ENCODE measurements around the gene NTRK3.

Gene NTRK3

DNA sequence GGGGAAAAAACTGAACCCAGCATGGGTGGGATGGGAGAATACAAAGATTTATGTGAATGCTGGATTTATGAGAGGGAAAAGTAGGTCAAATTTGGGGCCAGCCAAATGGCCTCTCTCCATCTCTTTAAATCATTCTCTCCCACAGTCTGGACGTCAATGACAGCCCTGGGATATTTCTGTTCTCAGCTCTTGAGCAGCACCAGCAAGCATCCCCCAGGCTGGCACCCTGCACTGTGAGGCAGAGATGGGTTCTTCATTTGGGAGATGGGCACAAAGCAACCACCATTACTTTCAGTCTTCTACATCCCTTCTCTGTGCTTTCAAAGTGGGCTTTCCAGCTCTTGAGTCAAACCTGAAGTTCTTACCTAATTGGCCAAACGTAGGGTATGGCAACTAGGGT is 321.0 kb downstream of the NTRK3 start:
- TF ChIP-seq CTCF (conservative IDR thresholded peaks at IDR 0.05; ENCODE audit: low read length) (no peak), EZH2phosphoT487 (IDR thresholded peaks at IDR 0.05; ENCODE audit: borderline replicate concordance) (no peak)
- no peaks in the 10 kb centered on the region for H3F3A ChIP-seq (ENCODE audit: low read depth)

DNA sequence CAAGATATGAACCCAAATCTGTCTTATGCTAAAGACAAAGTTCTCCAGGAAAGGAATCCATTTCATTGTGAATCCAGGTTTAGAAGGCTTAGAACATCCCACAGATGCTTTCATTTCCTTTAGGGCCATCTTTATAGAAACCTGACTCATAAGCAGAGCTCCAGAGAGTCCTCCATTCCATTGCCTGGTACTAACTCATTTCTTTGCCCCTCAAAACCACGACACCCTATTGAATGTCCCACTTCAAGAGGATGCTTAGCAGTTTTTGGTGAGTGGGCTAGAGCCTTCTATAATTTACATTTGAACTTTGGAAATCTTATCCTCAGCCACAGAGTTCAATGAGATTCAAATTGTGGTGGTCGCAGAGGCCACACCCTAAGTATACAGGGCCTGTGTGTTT is 325.0 kb downstream of the NTRK3 start:
- H3K4me3 ChIP-seq (ENCODE audit: low read length, poor library complexity, severe bottlenecking): no peak overlapping the region
- no peaks in the 10 kb centered on the region for H3F3A ChIP-seq (ENCODE audit: low read depth)
- no peaks in the 10 kb centered on the region for H4K20me1 ChIP-seq (ENCODE audit: insufficient read depth, low read length, poor library complexity, severe bottlenecking)
- H3K4me2 ChIP-seq (ENCODE audit: low read depth, low read length, poor library complexity, severe bottlenecking): no peak overlapping the region
- no peaks in the 10 kb centered on the region for H3K9me2 ChIP-seq (replicated peaks; ENCODE audit: low read depth, low read length)
- no peaks in the 10 kb centered on the region for H3K79me2 ChIP-seq (ENCODE audit: insufficient read depth, low read length)
- H3K27me3 ChIP-seq (ENCODE audit: insufficient read depth, low read length, poor library complexity, severe bottlenecking): no peaks in the 10 kb centered on the region
- H3K36me3 ChIP-seq (ENCODE audit: insufficient read depth, low read length): no peaks in the 10 kb centered on the region
- H3K9me3 ChIP-seq (ENCODE audit: insufficient read depth, low read depth, low read length): no peaks in the 10 kb centered on the region
- no peak for TF ChIP-seq EZH2phosphoT487 (IDR thresholded peaks at IDR 0.05; ENCODE audit: borderline replicate concordance)
- H3K9ac ChIP-seq (ENCODE audit: low read depth, low read length, poor library complexity, severe bottlenecking): no peak overlapping the region
- no peaks in the 10 kb centered on the region for H3K4me1 ChIP-seq (ENCODE audit: insufficient read depth, low read length, poor library complexity, severe bottlenecking)
- no peak overlapping the region for H2AFZ ChIP-seq (ENCODE audit: low read length)

More for the DNA sequence above, 321.0 kb downstream of the NTRK3 start:
- no peaks in the 10 kb centered on the region for H3K27me3 ChIP-seq (ENCODE audit: insufficient read depth, low read length, poor library complexity, severe bottlenecking)
- no peak overlapping the region for H3K4me3 ChIP-seq (ENCODE audit: low read length, poor library complexity, severe bottlenecking)
- no peaks in the 10 kb centered on the region for H3K9me3 ChIP-seq (ENCODE audit: insufficient read depth, low read depth, low read length)
- H3K4me2 ChIP-seq (ENCODE audit: low read depth, low read length, poor library complexity, severe bottlenecking): no peak overlapping the region
- no peaks in the 10 kb centered on the region for H3K79me2 ChIP-seq (ENCODE audit: insufficient read depth, low read length)
- no peaks in the 10 kb centered on the region for H4K20me1 ChIP-seq (ENCODE audit: insufficient read depth, low read length, poor library complexity, severe bottlenecking)
- H2AFZ ChIP-seq (ENCODE audit: low read length): no peak overlapping the region
- H3K9ac ChIP-seq (ENCODE audit: low read depth, low read length, poor library complexity, severe bottlenecking): no peak overlapping the region
- peaks cover 11% of the 10 kb centered on the region for H3K4me1 ChIP-seq (ENCODE audit: insufficient read depth, low read length, poor library complexity, severe bottlenecking)
- no peaks in the 10 kb centered on the region for H3K36me3 ChIP-seq (ENCODE audit: insufficient read depth, low read length)
- no peaks in the 10 kb centered on the region for H3K9me2 ChIP-seq (replicated peaks; ENCODE audit: low read depth, low read length)

- H3K27me3 ChIP-seq (ENCODE audit: insufficient read depth, low read length, poor library complexity, severe bottlenecking): no peaks in the 10 kb centered on the region
- TF ChIP-seq EZH2phosphoT487 (IDR thresholded peaks at IDR 0.05; ENCODE audit: borderline replicate concordance) (no peak), CTCF (conservative IDR thresholded peaks at IDR 0.05; ENCODE audit: low read length) (no peak)
Measured at GRCh38 chr15:87930457-87930856, 326.1 kb downstream of the NTRK3 start.

DNA sequence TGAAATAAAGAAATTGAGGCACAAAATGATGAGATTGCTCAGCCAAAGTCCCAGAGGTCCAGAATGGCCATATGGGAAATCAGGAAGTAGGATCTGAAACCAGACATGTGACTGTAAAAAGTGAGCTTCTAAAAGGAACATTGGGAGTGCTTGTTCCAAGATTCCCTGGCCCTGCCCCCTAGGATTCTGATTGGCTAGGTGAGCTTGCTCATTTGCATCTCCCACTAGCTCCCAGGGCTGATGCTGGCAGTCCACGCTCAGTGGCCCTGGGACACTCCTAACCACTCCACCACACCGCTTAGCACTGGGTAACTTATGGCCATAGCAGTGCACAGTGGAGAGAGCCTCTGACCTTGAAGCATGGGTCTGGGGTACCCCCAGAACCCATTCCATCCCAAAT is 326.7 kb downstream of the NTRK3 start:
- H3K79me2 ChIP-seq (ENCODE audit: insufficient read depth, low read length): no peaks in the 10 kb centered on the region
- no peaks in the 10 kb centered on the region for H4K20me1 ChIP-seq (ENCODE audit: insufficient read depth, low read length, poor library complexity, severe bottlenecking)
- no peak overlapping the region for H2AFZ ChIP-seq (ENCODE audit: low read length)
- no peaks in the 10 kb centered on the region for H3K9me3 ChIP-seq (ENCODE audit: insufficient read depth, low read depth, low read length)
- no peak overlapping the region for H3K4me3 ChIP-seq (ENCODE audit: low read length, poor library complexity, severe bottlenecking)
- no peak overlapping the region for H3K4me2 ChIP-seq (ENCODE audit: low read depth, low read length, poor library complexity, severe bottlenecking)
- no peaks in the 10 kb centered on the region for H3K27me3 ChIP-seq (ENCODE audit: insufficient read depth, low read length, poor library complexity, severe bottlenecking)
- no peaks in the 10 kb centered on the region for H3F3A ChIP-seq (ENCODE audit: low read depth)
- no peaks in the 10 kb centered on the region for H3K36me3 ChIP-seq (ENCODE audit: insufficient read depth, low read length)
- no peaks in the 10 kb centered on the region for H3K9me2 ChIP-seq (replicated peaks; ENCODE audit: low read depth, low read length)
- H3K9ac ChIP-seq (ENCODE audit: low read depth, low read length, poor library complexity, severe bottlenecking): no peak overlapping the region
- no peaks in the 10 kb centered on the region for H3K4me1 ChIP-seq (ENCODE audit: insufficient read depth, low read length, poor library complexity, severe bottlenecking)
- no peak for TF ChIP-seq EZH2phosphoT487 (IDR thresholded peaks at IDR 0.05; ENCODE audit: borderline replicate concordance)

More at GRCh38 chr15:87930457-87930856, 326.1 kb downstream of the NTRK3 start:
- Histone ChIP-seq H3K9ac (ENCODE audit: low read depth, low read length, poor library complexity, severe bottlenecking) (no peak overlapping the region), H3K4me1 (ENCODE audit: insufficient read depth, low read length, poor library complexity, severe bottlenecking) (no peaks in the 10 kb centered on the region), H2AFZ (ENCODE audit: low read length) (no peak overlapping the region), H3K36me3 (ENCODE audit: insufficient read depth, low read length) (no peaks in the 10 kb centered on the region), H3K4me2 (ENCODE audit: low read depth, low read length, poor library complexity, severe bottlenecking) (no peak overlapping the region), H3K9me3 (ENCODE audit: insufficient read depth, low read depth, low read length) (no peaks in the 10 kb centered on the region), H3K9me2 (replicated peaks; ENCODE audit: low read depth, low read length) (no peaks in the 10 kb centered on the region), H4K20me1 (ENCODE audit: insufficient read depth, low read length, poor library complexity, severe bottlenecking) (no peaks in the 10 kb centered on the region), H3F3A (ENCODE audit: low read depth) (no peaks in the 10 kb centered on the region), H3K4me3 (ENCODE audit: low read length, poor library complexity, severe bottlenecking) (no peak overlapping the region), H3K79me2 (ENCODE audit: insufficient read depth, low read length) (no peaks in the 10 kb centered on the region)

Data from Loucy (cell line).